Trophoblast cell (in vitro differentiated cells and primary cell): ENCODE measurements around the gene MRPS33.
A peak's percentile ranks its signal among the peaks of the same experiment; 100 is the strongest.

Experiments
- DNase-seq, 2 donors: peaks; one replicate each; pipeline ENCODE4 v3.0.0-alpha.2; 2016
- H2AFZ ChIP-seq: 2 replicates; pipeline ENCODE4 v1.6.1; 2013; ENCODE audit warnings: low read length, moderate library complexity, mild to moderate bottlenecking; ENCODE audit not compliant: insufficient read depth, poor library complexity
- H2AK5ac ChIP-seq: 2 replicates; pipeline ENCODE4 v1.6.1; 2013; ENCODE audit warnings: mild to moderate bottlenecking, low read length
- H2BK120ac ChIP-seq: 2 replicates; pipeline ENCODE4 v1.6.1; 2013; ENCODE audit warnings: low read length, mild to moderate bottlenecking, moderate library complexity; ENCODE audit not compliant: insufficient read depth, poor library complexity
- H2BK12ac ChIP-seq: 2 replicates; pipeline ENCODE4 v1.6.1; 2013; ENCODE audit warnings: mild to moderate bottlenecking, low read length, moderate library complexity
- H2BK5ac ChIP-seq: 2 replicates; pipeline ENCODE4 v1.6.1; 2013; ENCODE audit warnings: low read length, low read depth, moderate library complexity, mild to moderate bottlenecking; ENCODE audit not compliant: poor library complexity
- H3K14ac ChIP-seq: 2 replicates; pipeline ENCODE4 v1.6.1; 2013; ENCODE audit warnings: mild to moderate bottlenecking, low read length
- H3K18ac ChIP-seq: 2 replicates; pipeline ENCODE4 v1.6.1; 2013; ENCODE audit warnings: mild to moderate bottlenecking, low read length
- H3K23ac ChIP-seq: 2 replicates; pipeline ENCODE4 v1.6.1; 2013; ENCODE audit warnings: low read length
- H3K27ac ChIP-seq: 2 replicates; pipeline ENCODE4 v1.5.1; 2013; ENCODE audit warnings: low read depth, mild to moderate bottlenecking, inconsistent platforms, low read length, moderate library complexity
- H3K27me3 ChIP-seq: 2 replicates; pipeline ENCODE4 v1.6.1; 2013; ENCODE audit warnings: inconsistent platforms, mild to moderate bottlenecking, low read length, moderate library complexity; ENCODE audit not compliant: insufficient read depth
- H3K36me3 ChIP-seq, 2 experiments: 1 replicate in 1 of 2; 2 replicates in 1 of 2; pipeline ENCODE4 v1.6.1; 2013; ENCODE audit warnings: low read length in 2 of 2, mild to moderate bottlenecking in 2 of 2, moderate library complexity in 1 of 2; ENCODE audit not compliant: insufficient read depth in 2 of 2, control insufficient read depth in 1 of 2
- H3K4ac ChIP-seq: 2 replicates; pipeline ENCODE4 v1.6.1; 2013; ENCODE audit warnings: low read depth, mild to moderate bottlenecking, low read length, moderate library complexity
- H3K4me1 ChIP-seq, 2 experiments: 1 replicate in 1 of 2; 2 replicates in 1 of 2; pipeline ENCODE4 v1.6.1; 2013; ENCODE audit warnings: low read length in 2 of 2, mild to moderate bottlenecking in 2 of 2, moderate library complexity in 1 of 2; ENCODE audit not compliant: insufficient read depth in 2 of 2, control insufficient read depth in 1 of 2
- H3K4me2 ChIP-seq: 2 replicates; pipeline ENCODE4 v1.6.1; 2013; ENCODE audit warnings: inconsistent platforms, mild to moderate bottlenecking, low read length, moderate library complexity
- H3K4me3 ChIP-seq: 2 replicates; pipeline ENCODE4 v1.5.1; 2013; ENCODE audit warnings: mild to moderate bottlenecking, low read depth, low read length, inconsistent platforms
- H3K79me1 ChIP-seq: one replicate; pipeline ENCODE4 v1.6.1; 2013; ENCODE audit warnings: low read length
- H3K79me2 ChIP-seq: 2 replicates; pipeline ENCODE4 v1.6.1; 2013; ENCODE audit warnings: low read length, mild to moderate bottlenecking; ENCODE audit not compliant: control insufficient read depth, insufficient read depth, poor library complexity
- H3K9ac ChIP-seq: 2 replicates; pipeline ENCODE4 v1.6.1; 2013; ENCODE audit warnings: mild to moderate bottlenecking, low read length
- H3K9me3 ChIP-seq: 2 replicates; pipeline ENCODE4 v1.6.1; 2013; ENCODE audit warnings: low read depth, mild to moderate bottlenecking, control low read depth, inconsistent platforms, low read length; ENCODE audit not compliant: insufficient read depth
- H4K12ac ChIP-seq: 2 replicates; pipeline ENCODE4 v1.6.1; 2013; ENCODE audit warnings: low read depth, mild to moderate bottlenecking, low read length, moderate library complexity
- H4K8ac ChIP-seq: 2 replicates; pipeline ENCODE4 v1.6.1; 2013; ENCODE audit warnings: low read depth, mild to moderate bottlenecking, low read length, moderate library complexity
- H4K91ac ChIP-seq: one replicate; pipeline ENCODE4 v1.6.1; 2013; ENCODE audit warnings: low read depth, mild to moderate bottlenecking, low read length, moderate library complexity
- WGBS: extraction: QIAGEN DNeasy Blood & Tissue Kit; methylation state at CpG from one replicate; pipeline ENCODE4 v1.1.7; 2013; ENCODE audit warnings: missing lambda C conversion rate; ENCODE audit not compliant: insufficient read length, insufficient coverage; ENCODE audit errors: extremely low coverage; 5-methylcytosine and 5-hydroxymethylcytosine counted together

Gene MRPS33

GRCh38 chr7:141016349-141016748, 1.6 kb upstream of the MRPS33 start:
- H3K9me3 ChIP-seq, result no peaks in the 10 kb centered on the region

GRCh38 chr7:141014125-141014523, 628 bp downstream of the MRPS33 start:
- Histone ChIP-seq H2BK12ac (no peak overlapping the region), H3K18ac (no peak overlapping the region), H2BK120ac (no peak overlapping the region), H3K9me3 (no peaks in the 10 kb centered on the region), H3K9ac (peak overlapping the region; percentile 49), H3K4me3 (peak overlapping the region; percentile 83), H2AK5ac (no peak overlapping the region), H3K4ac (no peak overlapping the region), H4K12ac (no peak overlapping the region), H2AFZ (no peak overlapping the region), H3K27me3 (no peaks in the 10 kb centered on the region), H4K8ac (peak overlapping the region; percentile 88), H2BK5ac (no peak overlapping the region), H3K4me2 (peak overlapping the region; percentile 74), H3K36me3 (no peaks in the 10 kb centered on the region), H3K79me2 (no peaks in the 10 kb centered on the region), H3K79me1 (peaks cover 4% of the 10 kb centered on the region), H3K27ac (no peak overlapping the region), H3K23ac (peak overlapping the region; percentile 94), H4K91ac (no peak overlapping the region), H3K14ac (no peak overlapping the region), H3K4me1 (peaks cover 0 to 4% of the 10 kb centered on the region in 2 experiments)
- DNase-seq, result peak in 1 of 2 donors; percentile 2
- WGBS, result no CpG with 5 or more reads among the region's 14 CpGs

More at GRCh38 chr7:141016349-141016748, 1.6 kb upstream of the MRPS33 start:
- Histone ChIP-seq H3K23ac (no peak overlapping the region), H4K12ac (no peak overlapping the region), H3K27me3 (no peaks in the 10 kb centered on the region), H4K91ac (no peak overlapping the region), H3K4me2 (no peak overlapping the region), H3K4me3 (no peak overlapping the region), H2AK5ac (no peak overlapping the region), H2BK120ac (no peak overlapping the region), H3K27ac (no peak overlapping the region), H2BK12ac (no peak overlapping the region), H3K9ac (no peak overlapping the region), H3K79me2 (no peaks in the 10 kb centered on the region), H2BK5ac (no peak overlapping the region), H3K79me1 (peaks cover 4% of the 10 kb centered on the region), H3K4ac (no peak overlapping the region), H4K8ac (no peak overlapping the region), H3K36me3 (no peaks in the 10 kb centered on the region), H2AFZ (no peak overlapping the region), H3K14ac (no peak overlapping the region), H3K18ac (no peak overlapping the region), H3K4me1 (peaks cover 0 to 4% of the 10 kb centered on the region in 2 experiments)
- no peak for DNase-seq

GRCh38 chr7:141013345-141013715, 1.4 kb downstream of the MRPS33 start:
- Histone ChIP-seq H3K4ac (no peak overlapping the region), H3K36me3 (peaks cover 0 to 3% of the 10 kb centered on the region in 2 experiments), H2AK5ac (no peak overlapping the region)

DNA sequence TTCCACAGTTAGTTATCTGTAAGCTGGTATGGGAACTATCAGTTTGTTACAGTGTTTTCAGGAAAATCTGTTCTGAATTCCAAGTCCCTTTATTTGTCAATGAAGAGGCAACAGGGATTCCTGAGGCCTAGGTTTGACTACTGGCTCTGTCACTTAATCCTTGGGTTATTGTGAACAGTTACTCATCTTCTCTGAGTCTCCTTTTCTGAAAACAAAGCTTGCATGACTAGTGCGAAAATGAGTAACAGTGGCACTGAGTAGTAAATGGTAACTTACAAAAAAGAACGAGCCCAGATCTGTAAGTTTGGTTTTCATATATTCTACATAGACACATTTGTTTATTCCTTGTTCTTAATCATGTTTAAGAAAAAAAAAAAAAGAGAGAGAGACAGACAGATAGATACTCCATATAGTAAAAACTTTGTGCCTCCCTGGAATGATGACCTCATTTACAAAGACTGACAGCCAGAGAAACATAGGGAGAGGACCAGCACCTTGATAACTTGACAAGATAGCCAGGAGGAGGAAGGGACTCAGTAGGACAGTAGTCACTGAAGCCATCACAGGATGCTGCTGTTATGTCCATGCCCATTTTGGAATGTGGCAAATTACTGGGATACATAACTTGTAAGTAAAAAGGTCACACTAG, 1.9 kb downstream of the MRPS33 start:
- no CpG with 5 or more reads among the region's 2 CpGs for WGBS
- Histone ChIP-seq H2BK5ac (no peak overlapping the region), H4K12ac (no peak overlapping the region), H3K14ac (no peak overlapping the region), H3K4me1 (peaks cover 0 to 4% of the 10 kb centered on the region in 2 experiments), H3K18ac (no peak overlapping the region), H2AK5ac (no peak overlapping the region), H3K27me3 (no peaks in the 10 kb centered on the region), H3K9ac (no peak overlapping the region), H2BK120ac (no peak overlapping the region), H3K4ac (no peak overlapping the region), H3K23ac (no peak overlapping the region), H2AFZ (no peak overlapping the region), H3K36me3 (peaks cover 0 to 3% of the 10 kb centered on the region in 2 experiments), H3K9me3 (no peaks in the 10 kb centered on the region), H3K4me3 (no peak overlapping the region), H3K4me2 (no peak overlapping the region), H3K79me1 (peaks cover 4% of the 10 kb centered on the region), H2BK12ac (no peak overlapping the region), H4K91ac (no peak overlapping the region), H4K8ac (no peak overlapping the region), H3K79me2 (no peaks in the 10 kb centered on the region), H3K27ac (no peak overlapping the region)
- no peak for DNase-seq

More at GRCh38 chr7:141013345-141013715, 1.4 kb downstream of the MRPS33 start:
- Histone ChIP-seq H2BK120ac (no peak overlapping the region), H2BK12ac (no peak overlapping the region), H3K9me3 (no peaks in the 10 kb centered on the region), H3K4me3 (no peak overlapping the region), H3K9ac (no peak overlapping the region), H2AFZ (no peak overlapping the region), H3K23ac (no peak overlapping the region), H3K4me1 (peaks cover 0 to 4% of the 10 kb centered on the region in 2 experiments), H3K4me2 (no peak overlapping the region), H3K79me2 (no peaks in the 10 kb centered on the region), H2BK5ac (no peak overlapping the region), H4K8ac (no peak overlapping the region), H3K27ac (no peak overlapping the region), H4K12ac (no peak overlapping the region), H3K27me3 (no peaks in the 10 kb centered on the region), H4K91ac (no peak overlapping the region), H3K18ac (no peak overlapping the region), H3K14ac (no peak overlapping the region), H3K79me1 (peaks cover 4% of the 10 kb centered on the region)
- no peak for DNase-seq
- no CpG with 5 or more reads among the region's 4 CpGs for WGBS
